Hematopoietic multipotent progenitor cell (in vitro differentiated cells): ENCODE results near the gene DMXL2. TPM values are rescaled to one million over a fixed set of nuclear protein-coding genes. Genes with fewer than 3 reads are reported as not detected.
A peak's percentile ranks its signal among the peaks of the same experiment; 100 is the strongest.
"Not testable (repeated sequence)": the region's sequence is repeated elsewhere in the genome, so short reads cannot be mapped to it uniquely, and the experiment has no call there.

Experiments used
- DNase-seq, 3 donors: peaks; one replicate each; pipeline ENCODE4 v3.0.0-alpha.2; 2011 to 2015; ENCODE audit warnings: low read depth in 2 of 3, low spot score in 2 of 3
- total RNA-seq: library from RNA; depleted of rRNA; stranded (reverse); fragments of >200 nt; gene quantifications from one replicate; pipeline ENCODE4 v1.2.3, GENCODE V29; 2012

The DMXL2 gene
- total RNA-seq, 1 donor = 22.1 TPM

GRCh38 chr15:51424780-51425179, 197.8 kb downstream of the DMXL2 start:
- DNase-seq = no peak

GRCh38 chr15:51423040-51423439, 199.5 kb downstream of the DMXL2 start:
- DNase-seq = not testable (repeated sequence)

GRCh38 chr15:51416129-51416528, 206.4 kb downstream of the DMXL2 start:
- DNase-seq = no peak

- no peak for DNase-seq
Observed at GRCh38 chr15:51414256-51414860, 208.2 kb downstream of the DMXL2 start.

- peak in 1 of 3 donors; percentile 3 for DNase-seq
Observed at GRCh38 chr15:51405693-51406523, 216.7 kb downstream of the DMXL2 start.

GRCh38 chr15:51403946-51404695, 218.4 kb downstream of the DMXL2 start:
- no peak for DNase-seq

- DNase-seq = peak in 1 of 3 donors; percentile 13
Observed at GRCh38 chr15:51403072-51403878, 219.3 kb downstream of the DMXL2 start.

- DNase-seq = peak in 2 of 3 donors; percentile 22 to 33
Observed at GRCh38 chr15:51401872-51402517, 220.6 kb downstream of the DMXL2 start.

- DNase-seq = no peak
Observed at GRCh38 chr15:51401051-51401780, 221.4 kb downstream of the DMXL2 start.

GRCh38 chr15:51398626-51399025, 223.9 kb downstream of the DMXL2 start:
- no peak for DNase-seq

Other genes with a start within 250 kb of the DMXL2 start
- under 0.01 TPM for gene SCG3, start 58.7 kb upstream of the DMXL2 start, total RNA-seq
- gene LYSMD2, start 114.9 kb upstream of the DMXL2 start, total RNA-seq = 30.4 TPM
- 5.1 TPM for gene TMOD2, start 128.8 kb upstream of the DMXL2 start, total RNA-seq
- gene TMOD3, start 206.9 kb upstream of the DMXL2 start, total RNA-seq = 13.7 TPM